Dermis lymphatic vessel endothelial cell (primary cell): Measurements from ENCODE around the gene DMAC1. TPM values are rescaled to one million over a fixed set of nuclear protein-coding genes. Genes with fewer than 3 reads are reported as not detected.

ENCODE experiments used
- total RNA-seq: library from RNA; depleted of rRNA; stranded (reverse); fragments of >200 nt; gene quantifications from 2 replicates; pipeline ENCODE4 v1.2.1, GENCODE V29; 2014

The DMAC1 gene
- 9.3 and 11.4 TPM in 2 replicates for total RNA-seq

GRCh38 chr9:7799234-7799943 lies at the start of gene DMAC1:
Gene DMAC1, minus strand, starts transcription at chr9:7799778. Its CDS starts 44 bp downstream, at chr9:7799734.

